Activated effector memory CD4-positive, alpha-beta T cell treated with anti-CD3 and anti-CD28 coated beads, Interleukin-2, amount 50 U/mL, for 16 hours (primary cell): ENCODE measurements around the gene CNTNAP3.
"Not testable (repeated sequence)": the region's sequence is repeated elsewhere in the genome, so short reads cannot be mapped to it uniquely, and the experiment has no call there.

ENCODE experiments used
- DNase-seq: peaks from one replicate; pipeline ENCODE4 v3.0.0-alpha.2; 2020

The CNTNAP3 gene

DNA sequence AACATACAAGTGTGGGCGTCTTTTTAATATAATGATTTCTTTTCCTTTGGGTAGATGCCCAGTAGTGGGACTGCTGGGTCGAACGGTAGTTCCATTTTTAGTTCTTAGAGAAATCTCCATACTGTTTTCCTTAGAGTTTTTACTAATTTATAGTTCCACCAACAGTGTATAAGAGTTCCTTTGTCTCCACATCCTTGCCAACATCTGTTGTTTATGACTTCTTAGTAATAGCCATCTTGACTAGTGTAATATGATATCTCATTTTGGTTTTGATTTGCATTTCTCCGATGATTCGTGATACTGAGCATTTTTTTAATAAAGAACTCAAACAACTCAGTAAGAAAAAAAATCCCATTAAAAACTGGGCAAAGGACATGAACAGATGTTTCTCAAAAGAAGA, 225.0 kb downstream of the CNTNAP3 start:
- DNase-seq: not testable (repeated sequence)

GRCh38 chr9:39054453-39054852, 233.5 kb downstream of the CNTNAP3 start:
- not testable (repeated sequence) for DNase-seq

DNA sequence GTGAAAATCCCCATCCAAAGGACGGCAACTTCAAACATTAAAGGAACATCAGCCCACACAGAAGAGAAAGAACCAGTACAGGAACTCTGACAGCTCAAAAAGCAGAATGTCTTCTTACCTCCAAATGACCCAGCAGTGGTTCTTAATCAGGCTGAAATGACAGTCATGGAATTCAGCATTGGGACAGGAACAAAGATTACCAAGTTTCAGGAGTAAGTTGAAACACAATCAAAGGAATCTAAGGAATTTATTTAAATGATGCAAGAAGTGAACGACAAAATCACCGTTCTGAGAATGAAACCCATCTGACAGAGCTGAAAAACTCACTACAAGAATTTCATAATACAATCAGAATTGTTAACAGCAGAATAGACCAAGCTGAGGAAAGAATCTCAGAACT, 241.1 kb downstream of the CNTNAP3 start:
- not testable (repeated sequence) for DNase-seq

- not testable (repeated sequence) for DNase-seq
Measured at GRCh38 chr9:39042352-39042803, 245.6 kb downstream of the CNTNAP3 start.

- DNase-seq: not testable (repeated sequence)
Measured at GRCh38 chr9:39041774-39042173, 246.2 kb downstream of the CNTNAP3 start.

DNA sequence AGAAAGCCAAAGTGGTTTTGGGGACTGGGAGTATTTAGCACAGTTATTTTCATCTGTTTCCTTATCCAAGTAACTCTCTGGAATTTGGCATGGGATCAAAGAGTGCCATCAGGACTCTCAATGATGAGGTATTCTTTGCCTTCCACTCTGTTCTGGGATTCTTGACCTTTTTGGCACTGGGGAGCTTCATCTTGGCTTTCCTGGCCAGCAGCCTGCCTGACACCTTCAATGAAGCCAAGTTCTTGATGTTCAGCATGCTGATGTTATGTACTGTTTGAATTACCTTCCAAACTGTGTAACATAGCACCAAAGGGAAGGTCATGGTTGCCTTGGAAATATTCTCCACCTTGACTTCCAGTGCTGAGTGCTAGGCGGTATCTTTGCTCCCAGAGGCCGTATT, 248.8 kb downstream of the CNTNAP3 start:
- DNase-seq: not testable (repeated sequence)

DNA sequence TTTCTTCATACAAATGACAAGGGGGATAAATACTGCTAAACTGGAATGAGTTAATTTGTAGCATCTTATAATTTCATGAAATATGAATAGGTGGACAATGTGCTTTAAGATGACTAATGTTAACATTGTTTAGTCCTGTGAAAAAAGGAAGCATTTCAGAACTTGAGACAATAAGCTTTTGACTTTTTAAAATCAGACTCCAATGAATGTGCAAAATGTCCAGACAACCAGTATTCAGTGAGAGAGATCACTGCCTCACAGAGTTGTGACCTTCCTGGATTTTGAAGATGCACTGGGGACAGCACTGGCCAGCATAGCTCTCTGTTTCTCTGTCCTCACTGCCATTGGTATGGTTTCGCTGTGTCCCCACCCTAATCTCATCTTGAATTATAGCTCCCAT, 249.7 kb downstream of the CNTNAP3 start:
- DNase-seq: not testable (repeated sequence)

DNA sequence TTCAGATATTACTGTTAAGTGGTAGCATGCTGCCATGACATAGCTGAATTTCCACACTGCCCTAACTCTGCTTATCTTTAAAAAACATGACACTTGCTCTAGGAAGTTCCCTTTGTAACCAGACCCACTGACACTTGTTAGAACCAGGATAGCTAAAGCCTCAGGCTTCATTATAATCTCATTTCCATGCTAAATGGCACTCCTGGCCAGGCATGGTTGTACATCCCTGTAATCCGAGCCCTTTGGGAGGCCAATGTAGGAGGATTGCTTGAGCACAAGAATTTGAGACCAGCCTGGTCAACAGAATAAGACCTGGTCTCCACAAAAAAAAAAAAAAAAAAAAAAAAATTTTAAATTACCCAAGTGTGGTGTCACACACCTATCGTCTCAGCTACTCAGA, 254.1 kb downstream of the CNTNAP3 start:
- not testable (repeated sequence) for DNase-seq

DNA sequence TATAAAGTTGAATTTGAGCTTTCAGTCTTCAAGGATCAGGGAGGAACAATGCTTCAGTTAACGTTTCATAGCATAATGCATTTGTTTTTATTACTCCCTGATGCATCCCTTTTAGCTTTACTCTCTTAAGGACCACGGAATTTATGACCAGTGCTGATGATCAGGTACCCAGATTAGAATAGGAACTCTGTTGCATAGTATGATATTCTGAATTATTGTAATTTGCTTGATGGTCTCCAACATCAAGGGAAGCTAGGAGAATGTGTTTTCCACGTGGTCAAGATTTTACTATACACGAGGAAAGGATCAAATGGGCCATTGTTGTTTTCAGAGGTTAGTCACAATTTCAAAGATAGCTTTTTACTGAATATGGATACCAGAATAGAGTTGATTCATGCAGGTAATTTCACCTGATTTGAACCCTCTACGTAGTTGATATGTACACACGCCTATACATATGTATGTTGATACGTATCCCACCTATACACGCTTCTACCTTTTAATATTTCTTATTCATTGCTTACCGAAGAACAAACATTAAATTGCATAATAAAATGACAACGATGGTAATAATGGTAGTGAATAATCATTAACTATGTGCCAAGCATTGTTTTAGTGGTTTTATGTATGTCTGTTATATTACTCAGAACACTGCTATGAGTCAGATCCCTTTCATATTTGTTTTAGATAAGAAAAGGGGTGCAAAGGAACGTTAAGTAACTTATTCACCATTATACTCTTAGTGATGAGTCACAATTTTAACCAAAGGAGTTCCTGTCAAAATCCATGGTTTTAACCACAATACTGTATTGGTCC, 257.6 kb downstream of the CNTNAP3 start:
- not testable (repeated sequence) for DNase-seq

- not testable (repeated sequence) for DNase-seq
Measured at GRCh38 chr9:39028855-39029254, 259.1 kb downstream of the CNTNAP3 start.

DNA sequence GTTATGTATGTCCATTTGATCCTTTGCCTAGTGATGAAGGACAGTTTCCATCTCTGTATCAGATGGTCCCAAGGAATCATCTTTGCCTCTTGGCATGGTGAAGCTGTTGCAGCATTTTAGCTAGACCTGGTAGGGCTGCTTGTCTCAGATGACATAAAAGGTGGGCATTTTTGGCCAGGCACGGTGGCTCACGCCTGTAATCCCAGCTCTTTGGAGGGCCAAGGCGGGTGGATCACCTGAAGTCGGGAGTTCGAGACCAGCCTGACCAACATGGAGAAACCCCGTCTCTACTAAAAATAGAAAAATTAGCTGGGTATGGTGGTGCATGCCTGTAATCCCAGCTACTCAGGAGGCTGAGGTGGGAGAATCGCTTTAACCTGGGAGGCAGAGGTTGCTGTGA, 259.8 kb downstream of the CNTNAP3 start:
- DNase-seq: not testable (repeated sequence)

- not testable (repeated sequence) for DNase-seq
Measured at GRCh38 chr9:39025911-39026588, 261.9 kb downstream of the CNTNAP3 start.
